Stimulated activated CD8-positive, alpha-beta memory T cell treated with anti-CD3 and anti-CD28 coated beads, Interleukin-7, amount 100 ng/mL, for 1 hour (primary cell): ENCODE measurements around the gene TENM4.
"Not testable (repeated sequence)": the region's sequence is repeated elsewhere in the genome, so short reads cannot be mapped to it uniquely, and the experiment has no call there.

Source experiments
- DNase-seq, 2 donors: peaks; one replicate each; pipeline ENCODE4 v3.0.0-alpha.2; 2020; ENCODE audit warnings: low read depth in 2 of 2

Gene TENM4

DNA sequence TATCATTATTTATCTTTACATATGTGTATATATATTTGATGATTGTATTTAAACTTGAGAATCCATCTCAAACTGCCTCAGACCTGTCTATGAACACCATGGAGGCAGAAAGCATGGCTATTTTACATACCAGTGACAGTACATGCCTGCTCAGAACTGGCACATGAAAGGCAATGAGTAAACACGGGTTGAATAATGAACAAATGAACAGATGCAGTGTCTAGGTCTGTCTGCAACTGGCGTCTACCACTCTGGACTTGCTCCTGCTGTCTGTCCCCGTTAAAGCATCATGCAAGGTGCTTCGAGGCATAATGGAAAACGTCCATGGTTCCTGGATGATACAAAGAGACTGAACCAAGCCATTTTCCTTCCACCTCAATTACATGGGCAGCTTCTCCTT, 594.6 kb downstream of the TENM4 start:
- DNase-seq = no peak

DNA sequence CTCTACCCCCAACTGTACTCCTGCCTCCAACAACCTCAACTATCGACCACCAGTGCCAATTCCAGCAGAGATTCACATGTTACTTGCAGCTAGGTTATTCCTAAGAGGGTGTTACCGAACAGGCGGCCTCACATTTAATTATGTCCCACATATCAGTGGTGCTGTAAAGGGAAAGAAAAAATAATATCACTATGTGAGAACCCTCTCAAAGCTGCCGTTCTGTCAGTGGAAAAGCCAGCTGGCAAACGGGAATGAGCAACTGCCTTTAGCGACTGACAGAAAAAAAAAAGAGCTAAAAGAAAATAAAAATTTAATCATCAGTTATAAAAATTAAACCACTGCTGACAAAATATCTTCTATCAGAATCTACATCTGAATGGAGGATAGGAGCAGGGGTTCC, 595.3 kb downstream of the TENM4 start:
- no peak for DNase-seq

DNA sequence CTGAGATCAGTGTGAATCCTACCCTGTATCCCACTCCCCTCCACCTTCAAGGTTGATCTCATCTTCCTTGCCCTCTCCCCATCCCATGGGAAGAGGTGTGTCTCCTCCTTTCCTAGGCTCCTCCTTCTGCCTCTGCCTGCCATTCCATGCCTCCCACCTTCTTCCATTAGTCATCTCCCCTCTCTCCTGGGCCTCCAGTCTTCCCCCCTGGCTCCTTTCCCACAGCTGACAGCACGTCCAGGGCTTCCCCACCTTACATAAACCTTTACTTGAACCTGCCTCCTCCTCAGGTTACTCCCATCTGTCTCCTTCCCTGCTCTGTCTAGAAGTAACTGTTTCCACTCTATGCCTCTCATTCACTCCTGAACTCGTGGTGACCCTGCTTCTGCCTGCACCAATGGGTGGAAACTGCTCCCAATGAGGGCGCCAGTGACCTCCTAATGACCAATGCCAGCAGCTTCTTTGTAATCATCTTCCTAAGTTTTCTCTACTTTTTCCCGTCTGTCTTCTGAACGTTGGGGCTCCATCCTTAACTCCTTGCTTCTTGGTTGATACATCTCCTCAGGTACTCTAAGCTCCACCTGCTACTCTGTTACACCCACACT, 599.3 kb downstream of the TENM4 start:
- no peak for DNase-seq

DNA sequence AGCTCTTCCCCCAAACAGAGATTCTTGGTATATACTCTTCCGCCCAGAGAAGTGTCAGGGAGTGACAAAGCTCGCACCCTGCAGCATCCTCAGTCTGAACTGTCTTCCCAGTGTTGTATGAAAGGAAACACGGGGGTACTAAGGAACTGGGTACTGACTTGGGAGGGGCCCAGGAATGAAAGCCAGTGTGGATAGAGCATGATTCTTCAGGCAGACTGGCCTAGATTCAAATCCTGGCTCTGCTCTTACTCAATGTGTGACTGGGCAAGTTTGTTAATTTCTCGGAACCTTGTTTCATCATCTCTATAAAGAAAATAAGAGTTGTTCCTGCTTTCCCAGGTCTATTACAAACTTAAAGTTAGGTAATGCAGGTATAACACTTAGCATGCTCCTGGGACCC, 600.2 kb downstream of the TENM4 start:
- no peak for DNase-seq

GRCh38 chr11:78840200-78840599, 600.6 kb downstream of the TENM4 start:
- no peak for DNase-seq

DNA sequence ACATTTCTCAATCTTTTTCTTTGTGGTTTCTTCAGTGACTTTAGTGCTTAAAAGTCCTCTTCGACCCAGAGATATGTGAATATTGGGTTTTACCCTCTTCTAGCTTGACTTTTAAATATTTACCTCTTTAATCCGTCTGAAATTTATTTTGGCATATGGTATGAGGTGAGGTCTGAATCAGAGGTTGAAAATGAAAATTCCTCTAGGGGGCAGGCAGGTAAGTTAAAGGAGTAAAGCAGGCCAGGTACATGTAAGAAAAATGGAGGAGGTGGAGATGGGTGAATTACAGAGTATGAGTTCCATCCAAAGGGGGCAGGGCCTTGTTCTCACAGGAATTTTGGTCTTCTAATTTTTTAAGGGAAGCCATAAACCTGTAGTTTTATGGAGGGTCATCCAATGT, 602.4 kb downstream of the TENM4 start:
- DNase-seq = no peak

DNA sequence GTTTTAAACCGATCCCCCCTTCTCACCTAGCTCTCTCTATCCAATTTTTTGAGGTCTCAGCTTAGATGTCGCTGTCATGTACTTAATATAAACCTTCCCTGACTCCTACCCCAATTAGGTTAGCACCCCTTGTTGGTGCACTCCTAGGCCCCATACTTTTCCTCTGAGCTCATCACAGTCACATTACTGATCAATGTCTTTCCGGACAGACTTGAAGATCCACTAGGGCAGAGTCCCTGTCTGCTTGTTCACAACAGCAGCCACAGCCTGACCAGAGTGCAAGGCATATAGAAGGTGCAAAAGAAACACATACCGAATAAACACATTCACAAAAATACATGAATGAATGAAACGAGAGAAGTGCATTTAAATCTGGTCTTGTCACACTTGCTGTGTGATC, 605.2 kb downstream of the TENM4 start:
- no peak for DNase-seq

DNA sequence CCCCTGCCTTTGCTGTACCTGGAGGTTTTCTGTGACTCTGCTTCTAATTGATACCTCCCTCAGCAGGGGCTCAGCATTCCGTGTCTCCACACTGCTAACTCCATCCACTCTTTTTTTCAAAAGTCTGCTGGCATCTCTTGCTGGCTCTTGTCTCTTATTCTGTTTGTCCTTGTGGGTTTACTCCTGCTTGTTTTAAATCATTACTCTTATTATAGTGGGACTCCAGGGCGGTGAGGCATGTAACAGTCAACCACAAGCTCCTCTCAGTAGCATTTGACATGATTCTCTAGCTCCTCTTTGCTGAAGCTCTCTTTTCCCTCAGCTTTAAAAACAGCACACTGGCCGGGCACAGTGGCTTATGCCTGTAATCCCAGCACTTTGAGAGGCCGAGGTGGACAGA, 605.9 kb downstream of the TENM4 start:
- no peak for DNase-seq

- no peak for DNase-seq
Measured at GRCh38 chr11:78833237-78833636, 607.6 kb downstream of the TENM4 start.

DNA sequence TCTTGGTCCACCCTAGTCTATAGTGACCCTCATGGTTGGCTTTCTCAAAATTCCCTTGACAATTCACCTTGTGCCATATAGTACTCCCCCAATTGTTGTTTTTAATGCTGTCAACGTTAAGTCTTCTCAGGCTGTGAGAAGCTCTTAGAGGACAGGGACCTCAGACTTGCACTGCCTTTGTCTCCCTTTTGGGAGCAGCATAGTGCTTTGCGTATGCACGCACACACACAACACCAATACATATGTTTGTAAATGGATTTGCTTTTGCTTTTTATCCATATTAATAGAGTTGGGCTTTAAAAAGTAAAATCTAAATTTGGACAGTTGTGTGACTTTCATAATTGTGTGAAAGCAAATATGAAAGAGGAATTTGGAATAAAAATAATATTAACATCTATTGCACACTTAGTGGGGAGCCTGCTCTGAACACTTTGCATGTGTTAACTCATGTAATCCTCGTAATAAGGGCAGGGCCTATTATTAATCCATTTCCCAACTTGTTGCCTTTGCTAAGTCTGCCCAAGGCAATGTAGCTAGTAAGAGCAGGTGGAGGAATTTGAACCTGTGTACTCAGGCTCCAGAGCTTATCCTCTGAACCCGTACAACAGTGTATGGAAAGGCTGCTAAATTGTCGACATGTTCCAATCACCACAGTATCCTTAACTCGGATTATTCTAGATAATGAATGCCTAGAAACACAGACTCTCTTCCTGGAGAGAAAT, 608.4 kb downstream of the TENM4 start:
- DNase-seq = no peak

- DNase-seq = no peak
Measured at GRCh38 chr11:78831571-78831970, 609.3 kb downstream of the TENM4 start.

DNA sequence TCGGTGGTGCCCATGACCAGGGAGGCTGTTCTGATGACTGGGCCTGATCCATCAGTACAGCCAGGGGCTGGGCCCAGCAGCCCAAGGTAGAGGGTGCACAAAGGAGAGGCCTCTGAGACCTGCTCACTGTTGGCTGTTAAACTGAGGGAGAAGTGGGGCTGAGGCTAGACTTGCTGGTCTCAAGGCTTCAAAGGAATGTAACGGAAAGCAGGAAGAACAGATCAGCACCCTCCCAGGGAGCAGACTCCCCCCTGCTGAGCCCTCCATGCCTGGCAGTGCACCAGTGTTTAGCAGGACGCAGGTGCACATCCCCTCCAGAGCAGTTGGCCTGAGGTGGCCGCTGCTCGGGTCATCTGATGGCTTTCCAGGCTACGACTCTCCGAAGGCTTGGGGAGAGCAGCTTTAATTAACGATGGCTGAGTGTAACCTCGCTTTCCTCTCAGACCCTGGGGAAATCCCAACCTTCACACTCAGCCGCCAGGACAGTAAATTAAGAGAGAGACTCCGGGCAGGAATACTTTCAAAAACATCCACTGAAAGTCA, 610.5 kb downstream of the TENM4 start:
- no peak for DNase-seq

DNA sequence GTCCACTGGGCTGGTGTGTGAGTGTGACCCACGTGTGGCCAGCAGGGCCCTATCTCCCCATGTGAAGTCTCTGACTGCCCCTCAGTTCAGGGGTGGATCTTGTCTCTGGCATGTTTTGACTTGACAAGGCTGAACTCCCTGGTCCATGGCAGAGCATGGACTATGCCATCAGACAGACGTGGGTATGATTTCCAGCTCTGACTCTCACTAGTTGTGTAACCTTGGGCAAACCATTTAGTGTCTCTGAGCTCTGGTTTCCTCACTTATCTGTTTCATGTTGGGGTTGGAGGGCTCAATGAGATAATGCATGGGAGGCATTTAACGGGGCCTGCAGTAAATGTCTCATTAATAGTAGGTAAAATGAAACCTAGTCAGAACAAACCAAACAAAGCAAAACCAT, 611.7 kb downstream of the TENM4 start:
- DNase-seq = no peak

DNA sequence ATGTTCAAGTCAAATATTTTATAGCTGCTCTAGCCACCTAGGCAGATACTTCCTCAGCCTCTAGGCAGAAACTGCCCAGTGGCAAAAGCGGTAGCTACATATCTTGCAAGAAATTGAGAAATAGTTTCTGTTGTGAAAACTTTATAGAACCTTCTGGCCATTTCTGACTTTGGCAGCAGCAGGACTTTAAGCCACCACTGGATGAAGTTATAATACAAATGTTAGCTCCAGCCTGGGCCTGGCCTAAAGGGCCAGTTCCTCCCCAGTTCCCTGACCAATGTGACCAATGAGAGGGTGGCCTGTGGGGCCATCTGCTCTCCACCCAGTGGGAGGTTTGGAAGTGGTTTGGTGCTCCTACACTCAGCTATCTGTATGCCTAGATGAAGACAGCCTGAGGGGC, 612.2 kb downstream of the TENM4 start:
- DNase-seq = no peak

DNA sequence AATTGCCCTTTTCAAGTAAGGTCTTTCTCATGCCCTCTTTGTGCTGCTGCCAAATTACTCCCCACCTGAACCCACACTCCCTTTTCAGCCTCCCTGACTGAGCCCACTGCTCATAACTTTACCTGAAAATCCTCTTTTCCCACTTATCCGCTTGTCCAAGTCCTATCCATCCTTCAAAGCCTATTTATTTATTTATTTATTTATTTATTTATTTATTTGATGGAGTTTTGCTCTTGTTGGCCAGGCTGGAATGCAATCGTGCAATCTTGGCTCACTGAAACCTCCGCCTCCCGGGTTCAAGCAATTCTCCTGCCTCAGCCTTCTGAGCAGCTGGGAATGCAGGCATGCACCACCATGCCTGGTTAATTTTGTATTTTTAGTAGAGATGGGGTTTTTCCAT, 613.5 kb downstream of the TENM4 start:
- DNase-seq = not testable (repeated sequence)

GRCh38 chr11:78825591-78826020, 615.2 kb downstream of the TENM4 start:
- no peak for DNase-seq

DNA sequence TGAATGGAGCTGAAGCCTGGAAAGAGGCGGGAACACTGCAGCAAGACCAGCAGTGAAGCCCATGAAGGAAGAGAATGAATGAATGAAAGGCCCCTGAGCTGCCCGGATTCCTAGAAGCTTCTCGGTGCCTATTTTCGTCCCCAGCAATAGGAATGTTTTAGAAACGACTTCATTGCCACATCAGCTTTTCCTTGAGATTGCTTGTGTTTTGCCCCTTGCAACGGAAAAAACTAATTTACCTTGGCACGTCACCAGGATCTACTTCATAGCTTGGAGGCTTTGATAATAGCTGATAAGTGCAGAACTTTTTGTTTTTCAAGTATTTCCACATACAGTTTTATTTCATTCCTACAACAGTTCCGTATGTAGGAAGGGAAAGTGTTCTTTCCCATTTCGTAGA, 617.2 kb downstream of the TENM4 start:
- DNase-seq = no peak

GRCh38 chr11:78822931-78823423, 617.9 kb downstream of the TENM4 start:
- no peak for DNase-seq

DNA sequence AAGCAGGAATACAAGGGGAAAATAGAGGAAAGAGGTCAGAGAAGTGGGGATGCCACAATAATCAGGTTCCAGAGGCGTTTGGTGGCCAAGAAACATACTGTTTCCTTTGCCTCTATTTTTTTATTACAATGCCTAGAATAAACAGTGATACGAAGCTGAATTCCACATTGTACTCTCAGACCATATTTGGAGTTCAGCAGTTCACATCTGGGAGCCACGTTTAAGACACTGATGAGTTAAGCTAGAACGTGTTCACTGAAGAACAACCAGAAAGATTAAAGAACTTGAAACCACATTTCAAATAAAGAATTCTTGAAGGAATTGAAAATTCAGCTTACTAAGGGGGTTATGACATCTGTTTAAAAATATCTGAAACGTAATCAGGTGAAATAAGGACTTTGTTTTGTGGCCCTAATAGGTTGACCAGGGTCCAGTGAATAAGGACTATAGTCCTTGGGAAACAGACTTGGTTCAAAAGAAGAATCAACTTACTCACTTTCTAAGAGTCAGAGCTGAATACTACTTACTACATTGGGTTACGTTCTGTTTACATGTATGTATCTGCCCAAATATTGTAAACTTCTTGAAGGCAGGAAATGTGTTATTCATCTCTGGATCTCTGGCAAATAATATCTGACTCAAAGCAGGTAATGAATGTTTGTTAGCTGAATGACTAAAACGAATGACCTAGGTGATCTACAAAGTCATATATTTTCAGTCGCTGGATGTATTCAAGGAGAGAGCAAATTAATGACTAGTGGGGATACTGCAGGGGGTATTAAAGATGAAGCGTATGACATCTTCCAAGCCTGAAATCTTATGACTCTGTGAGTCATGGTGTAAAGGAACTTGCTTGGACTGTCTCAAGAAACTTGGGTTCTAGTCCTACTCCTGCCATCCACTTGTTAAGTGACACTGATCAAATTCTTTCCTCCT, 619.2 kb downstream of the TENM4 start:
- DNase-seq = no peak

DNA sequence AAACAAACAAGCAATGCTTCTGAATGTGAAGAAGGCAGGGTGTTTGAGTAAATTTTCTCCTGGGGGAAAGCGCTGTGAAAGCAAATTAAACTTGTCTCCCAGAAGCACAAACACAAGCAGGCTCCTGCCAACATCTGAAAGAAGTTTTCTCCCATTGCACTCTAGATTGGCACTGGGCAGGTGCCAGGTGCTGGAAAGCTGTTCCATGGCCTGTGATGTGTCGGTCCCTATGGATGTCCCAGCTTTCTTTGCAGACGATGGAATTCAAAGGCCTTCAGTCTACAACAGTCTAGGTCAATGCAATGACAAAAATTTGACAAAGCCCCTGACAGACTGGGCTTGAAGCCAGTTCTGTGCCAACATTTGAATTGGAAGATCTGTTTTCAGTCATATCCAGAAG, 620.1 kb downstream of the TENM4 start:
- no peak for DNase-seq

DNA sequence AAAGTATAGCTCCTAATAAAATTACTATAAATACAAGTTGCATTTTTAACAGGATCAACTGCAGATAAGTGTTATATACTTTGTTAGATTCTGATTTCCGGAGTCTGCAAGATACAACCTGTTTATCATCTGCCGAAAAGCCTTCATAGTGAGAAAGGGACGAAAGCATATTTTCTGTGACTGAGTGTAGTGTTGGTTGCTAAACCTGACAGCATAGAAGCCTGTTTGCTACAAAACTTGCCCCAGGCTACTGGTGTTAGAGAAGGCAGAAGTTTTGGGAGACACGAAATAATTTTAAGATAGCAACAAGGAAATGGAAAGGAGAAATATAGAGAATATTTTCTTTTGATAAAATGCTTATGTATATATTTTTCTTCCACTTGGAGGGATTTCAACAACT, 622.6 kb downstream of the TENM4 start:
- no peak for DNase-seq

DNA sequence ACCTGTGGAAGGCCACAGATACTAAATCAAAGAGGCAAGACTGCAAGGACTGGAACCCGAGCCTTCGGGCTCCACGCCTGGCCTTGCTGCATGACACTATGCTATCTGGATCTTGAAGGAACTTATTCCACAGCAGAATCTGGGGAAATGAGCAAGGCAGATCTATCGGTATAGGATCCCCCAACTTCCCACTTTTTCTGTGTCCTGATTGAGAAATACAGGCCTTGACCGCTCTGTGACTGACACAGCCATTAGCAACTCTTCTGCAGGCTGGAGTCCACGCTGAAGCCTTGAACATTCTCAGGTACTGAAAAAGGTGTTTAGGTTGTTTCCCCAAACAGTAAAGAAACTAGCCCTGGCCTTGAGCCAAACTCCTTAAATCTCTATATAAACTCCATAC, 625.0 kb downstream of the TENM4 start:
- no peak for DNase-seq
